OCI-LY7 (cell line): ENCODE measurements around the gene IGSF9. TPM values are rescaled to one million over a fixed set of nuclear protein-coding genes. Genes with fewer than 3 reads are reported as not detected.
A peak's percentile ranks its signal among the peaks of the same experiment; 100 is the strongest.

Experiments used
- BruUV-seq: library from RNA; stranded (reverse); fragments of 400-500 nt; replicated peaks from 2 replicates; lab custom pipeline; 2021; lab: Mats Ljungman, UMichigan
- CTCF ChIA-PET: fragments of 300-600 bp; sonication (Branson Sonifier 250); formaldehyde crosslinking; loops from one replicate; lab custom pipeline; 2022; ENCODE audit warnings: antibody characterized with exemption; ENCODE audit not compliant: unreplicated experiment; lab: Charles Lee
- POLR2A ChIA-PET: fragments of 300-600 bp; sonication (Branson Sonifier 250); formaldehyde crosslinking; loops from one replicate; lab custom pipeline; 2022; ENCODE audit warnings: antibody characterized with exemption; lab: Charles Lee
- DNase-seq: peaks from one replicate; pipeline ENCODE4 v3.0.0-alpha.2; 2015; ENCODE audit warnings: low spot score
- H2AFZ ChIP-seq: fragments of 200-600 bp; sonication (generic), shearing (Covaris generic); 2 replicates; pipeline ENCODE4 v1.6.1; 2014; ENCODE audit warnings: mild to moderate bottlenecking, antibody characterized with exemption, low read length, moderate library complexity
- H3K27ac ChIP-seq: fragments of 200-600 bp; sonication (generic); 2 replicates; pipeline ENCODE4 v1.5.1; 2014; ENCODE audit warnings: mixed run types, low read depth, mild to moderate bottlenecking, moderate library complexity, low read length, inconsistent platforms; ENCODE audit not compliant: poor library complexity, severe bottlenecking
- H3K36me3 ChIP-seq: fragments of 200-600 bp; sonication (generic); 2 replicates; pipeline ENCODE4 v1.6.1; 2014; ENCODE audit warnings: mild to moderate bottlenecking, antibody characterized with exemption, low read length, moderate library complexity, mixed read lengths; ENCODE audit not compliant: insufficient read depth
- H3K4me1 ChIP-seq: fragments of 200-600 bp; sonication (generic); 2 replicates; pipeline ENCODE4 v1.5.1; 2014; ENCODE audit warnings: mild to moderate bottlenecking, low read length; ENCODE audit not compliant: insufficient read depth, poor library complexity, severe bottlenecking
- H3K4me2 ChIP-seq: fragments of 200-600 bp; sonication (generic); 2 replicates; pipeline ENCODE4 v1.6.1; 2014; ENCODE audit warnings: mild to moderate bottlenecking, low read length
- H3K4me3 ChIP-seq: fragments of 200-600 bp; sonication (generic); 2 replicates; pipeline ENCODE4 v1.5.1; 2014; ENCODE audit warnings: mild to moderate bottlenecking, low read depth, low read length; ENCODE audit not compliant: poor library complexity, severe bottlenecking
- H3K79me2 ChIP-seq: fragments of 200-600 bp; sonication (generic); 2 replicates; pipeline ENCODE4 v1.6.1; 2016; ENCODE audit warnings: low read depth, mild to moderate bottlenecking, low read length, moderate library complexity, mixed read lengths; ENCODE audit not compliant: insufficient read depth
- H3K9me2 ChIP-seq: fragments of 200-600 bp; sonication (generic); 2 replicates; pipeline ENCODE4 v1.6.1; 2016; ENCODE audit warnings: mild to moderate bottlenecking, low read length, mixed read lengths; ENCODE audit not compliant: insufficient read depth
- H3K9me3 ChIP-seq: fragments of 200-600 bp; sonication (generic); 2 replicates; pipeline ENCODE4 v1.6.1; 2014; ENCODE audit warnings: mild to moderate bottlenecking, mixed run types, low read length, mixed read lengths
- H4K20me1 ChIP-seq: fragments of 200-600 bp; sonication (generic); 2 replicates; pipeline ENCODE4 v1.6.1; 2014; ENCODE audit warnings: mild to moderate bottlenecking, antibody characterized with exemption, low read length, moderate library complexity, mixed read lengths; ENCODE audit not compliant: insufficient read depth
- EZH2phosphoT487 ChIP-seq: fragments of 200-600 bp; sonication (generic); IDR thresholded peaks from 2 replicates; pipeline ENCODE4 v1.6.1; 2018; ENCODE audit warnings: low read depth, borderline replicate concordance, mild to moderate bottlenecking, mixed run types, antibody characterized with exemption, low read length, moderate library complexity, mixed read lengths
- intact Hi-C: fragments of 100-400 bp; cut with micrococcal nuclease; formaldehyde crosslinking; loops from one replicate; pipeline ENCODE4 v1.10.0; 2022; ENCODE audit not compliant: unreplicated experiment
- total RNA-seq, 2 experiments: library from RNA; depleted of rRNA in 1 of 2; stranded (reverse); fragments of >200 nt in 1 of 2; shearing (Covaris generic) in 1 of 2; gene quantifications; 2 replicates each; pipeline ENCODE4 v1.2.3, GENCODE V29; 2014 to 2022
- TF ChIP-seq, protein P1 (sequence below): fragments of 200-600 bp; sonication (generic); conservative IDR thresholded peaks from 2 replicates; pipeline ENCODE4 v1.5.1; 2014; ENCODE audit warnings: mild to moderate bottlenecking, antibody characterized with exemption, low read length, moderate library complexity, mixed read lengths

Gene IGSF9
- total RNA-seq, 2 experiments from 2014 or later: not detected

DNA sequence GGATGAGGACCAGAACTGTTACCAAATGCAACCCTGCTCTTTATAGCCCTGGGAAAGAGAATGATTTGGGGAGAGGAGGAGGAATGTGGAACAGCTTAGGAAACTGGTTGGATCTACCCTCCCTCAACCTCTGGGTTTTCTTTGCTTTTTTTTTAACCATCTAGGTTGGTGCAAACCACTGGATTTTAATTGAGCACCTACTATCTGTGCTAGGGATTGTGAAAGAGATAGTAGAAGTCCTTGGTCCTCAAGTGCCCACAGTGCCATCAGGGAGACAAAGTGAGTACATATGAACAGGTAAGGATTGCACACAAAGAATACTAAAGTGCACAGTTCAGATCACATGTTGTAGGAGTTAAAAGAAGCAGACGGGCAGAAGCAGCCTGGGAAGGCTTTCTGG, 24.8 kb downstream of the IGSF9 start:
- peaks cover 34% of the 10 kb centered on the region for H3K4me1 ChIP-seq
- H3K4me2 ChIP-seq: peak overlapping the region; percentile 90; the same call in 1 of the 2 replicates
- H3K36me3 ChIP-seq: peaks cover 49% of the 10 kb centered on the region
- no peaks in the 10 kb centered on the region for H3K9me2 ChIP-seq
- BruUV-seq: no TSS peak
- no peaks in the 10 kb centered on the region for H3K9me3 ChIP-seq
- ChIA-PET CTCF (no interaction called here), POLR2A (interaction anchor here (1.1 kb wide), 1 partner anchor 30 kb away, joined by 3 read pairs; no protein-coding TSS in a partner anchor)
- intact Hi-C loops: no loop called here
- DNase-seq: no peak
- no peak overlapping the region for H3K4me3 ChIP-seq
- H3K27ac ChIP-seq: peak overlapping the region; percentile 80
- TF ChIP-seq, protein P1, sequence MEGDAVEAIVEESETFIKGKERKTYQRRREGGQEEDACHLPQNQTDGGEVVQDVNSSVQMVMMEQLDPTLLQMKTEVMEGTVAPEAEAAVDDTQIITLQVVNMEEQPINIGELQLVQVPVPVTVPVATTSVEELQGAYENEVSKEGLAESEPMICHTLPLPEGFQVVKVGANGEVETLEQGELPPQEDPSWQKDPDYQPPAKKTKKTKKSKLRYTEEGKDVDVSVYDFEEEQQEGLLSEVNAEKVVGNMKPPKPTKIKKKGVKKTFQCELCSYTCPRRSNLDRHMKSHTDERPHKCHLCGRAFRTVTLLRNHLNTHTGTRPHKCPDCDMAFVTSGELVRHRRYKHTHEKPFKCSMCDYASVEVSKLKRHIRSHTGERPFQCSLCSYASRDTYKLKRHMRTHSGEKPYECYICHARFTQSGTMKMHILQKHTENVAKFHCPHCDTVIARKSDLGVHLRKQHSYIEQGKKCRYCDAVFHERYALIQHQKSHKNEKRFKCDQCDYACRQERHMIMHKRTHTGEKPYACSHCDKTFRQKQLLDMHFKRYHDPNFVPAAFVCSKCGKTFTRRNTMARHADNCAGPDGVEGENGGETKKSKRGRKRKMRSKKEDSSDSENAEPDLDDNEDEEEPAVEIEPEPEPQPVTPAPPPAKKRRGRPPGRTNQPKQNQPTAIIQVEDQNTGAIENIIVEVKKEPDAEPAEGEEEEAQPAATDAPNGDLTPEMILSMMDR: no peak
- no peak for TF ChIP-seq EZH2phosphoT487
- H3K79me2 ChIP-seq: peaks cover 47% of the 10 kb centered on the region; the same call in 1 of the 2 replicates
- no peaks in the 10 kb centered on the region for H4K20me1 ChIP-seq
- H2AFZ ChIP-seq: no peak overlapping the region

DNA sequence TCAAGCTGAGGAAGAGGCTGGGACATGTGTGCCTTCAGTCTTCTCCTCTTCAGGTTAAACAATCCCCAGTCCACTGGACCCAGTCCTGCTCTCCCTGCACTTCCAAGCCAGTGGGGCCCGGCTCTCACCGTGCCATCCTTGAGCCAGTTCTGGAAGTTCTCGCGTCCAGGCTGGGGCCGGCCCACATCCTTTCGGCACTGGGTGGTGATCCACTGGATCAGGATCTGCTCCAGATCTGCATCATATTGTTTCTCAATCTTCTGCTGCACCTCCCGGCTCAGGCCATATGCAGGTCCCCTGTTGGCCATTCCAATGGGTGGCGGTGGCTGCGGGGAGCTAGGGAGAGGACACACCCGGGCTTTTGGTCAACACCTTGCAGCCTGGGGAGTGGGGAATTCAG, 25.2 kb downstream of the IGSF9 start:
- BruUV-seq: no TSS peak
- H3K4me1 ChIP-seq: peaks cover 33% of the 10 kb centered on the region
- H3K27ac ChIP-seq: no peak overlapping the region
- CTCF ChIA-PET: no interaction called here
- DNase-seq: no peak
- intact Hi-C loops: no loop called here
- no peak overlapping the region for H2AFZ ChIP-seq
- POLR2A ChIA-PET: no interaction called here
- no peaks in the 10 kb centered on the region for H4K20me1 ChIP-seq
- H3K4me2 ChIP-seq: no peak overlapping the region
- H3K36me3 ChIP-seq: peaks cover 49% of the 10 kb centered on the region
- H3K4me3 ChIP-seq: no peak overlapping the region
- no peaks in the 10 kb centered on the region for H3K9me3 ChIP-seq
- TF ChIP-seq, protein P1: no peak
- no peak for TF ChIP-seq EZH2phosphoT487
- no peaks in the 10 kb centered on the region for H3K9me2 ChIP-seq
- H3K79me2 ChIP-seq: peaks cover 46% of the 10 kb centered on the region; the same call in 1 of the 2 replicates

DNA sequence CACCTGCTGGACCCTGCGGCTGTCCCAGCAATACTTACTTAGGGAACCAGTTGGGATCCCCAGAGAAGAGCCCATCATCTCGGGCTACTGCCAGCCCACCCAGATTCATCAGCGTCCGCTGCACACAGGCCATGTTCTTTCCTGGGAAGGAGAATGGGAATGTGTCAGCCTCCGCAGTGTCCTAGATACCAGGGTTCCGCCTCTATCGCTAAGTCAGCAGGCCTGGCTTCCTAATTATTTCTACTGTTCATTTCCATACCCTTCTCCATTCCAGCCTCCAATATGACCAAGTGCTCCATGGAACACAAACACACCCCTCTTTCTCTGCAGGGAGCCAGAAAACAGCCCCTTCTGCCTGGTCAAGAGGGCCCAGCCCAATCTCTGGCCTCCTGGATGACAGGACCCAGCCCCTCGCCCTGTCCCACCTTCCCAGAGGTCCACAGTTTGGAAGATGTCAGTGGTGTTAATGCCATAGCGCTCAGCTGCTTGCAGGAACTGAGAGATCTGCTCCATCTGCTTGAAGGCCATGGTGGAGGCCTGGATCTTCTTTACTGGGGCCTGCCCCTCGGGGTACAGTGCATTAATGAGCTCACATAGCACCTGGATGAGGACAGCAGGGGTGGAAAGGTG, 26.1 kb downstream of the IGSF9 start:
- CTCF ChIA-PET: no interaction called here
- Histone ChIP-seq H3K36me3 (peaks cover 49% of the 10 kb centered on the region), H3K4me1 (peaks cover 33% of the 10 kb centered on the region), H3K27ac (no peak overlapping the region), H3K79me2 (peaks cover 37% of the 10 kb centered on the region; the same call in 1 of the 2 replicates), H3K4me3 (no peak overlapping the region), H2AFZ (no peak overlapping the region), H3K4me2 (no peak overlapping the region), H3K9me2 (no peaks in the 10 kb centered on the region), H4K20me1 (no peaks in the 10 kb centered on the region), H3K9me3 (no peaks in the 10 kb centered on the region)
- BruUV-seq: no TSS peak
- no peak for TF ChIP-seq EZH2phosphoT487
- TF ChIP-seq, protein P1: no peak
- POLR2A ChIA-PET: interaction anchor here (0.6 kb wide), 1 partner anchor 1734 kb away, joined by 3 read pairs; no protein-coding TSS in a partner anchor
- intact Hi-C loops: no loop called here
- DNase-seq: no peak
